ENCODE measurements around the gene MALRD1.

DNA sequence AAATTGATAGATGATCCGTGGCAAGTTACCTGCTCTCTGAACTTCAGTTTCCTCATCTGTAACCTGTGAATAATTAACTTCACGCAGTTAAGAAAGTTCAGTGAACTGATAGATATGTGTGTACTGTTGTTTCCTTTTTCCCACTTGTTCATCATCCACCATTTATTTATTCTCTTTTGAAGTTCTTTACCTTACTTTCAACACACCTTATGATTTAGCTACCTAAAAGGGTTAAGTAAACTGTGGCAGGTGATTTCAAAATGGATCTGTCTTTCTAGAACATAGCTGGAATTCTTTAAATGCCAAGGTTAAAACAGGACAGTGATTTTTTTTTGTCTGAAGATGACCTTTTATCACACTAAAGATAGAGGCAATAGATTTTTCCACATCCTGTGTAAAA is 27.4 kb upstream of the MALRD1 start:
- TF ChIP-seq CTCF (IDR thresholded peaks at IDR 0.05) = no peak
- no peak for TF ChIP-seq POLR2AphosphoS5 (IDR thresholded peaks at IDR 0.05; ENCODE audit: low read depth, low read length)
- no peak for TF ChIP-seq SIN3A (IDR thresholded peaks at IDR 0.05; ENCODE audit: borderline replicate concordance, insufficient read depth, low read depth, low read length)
- TF ChIP-seq TCF7L2 (IDR thresholded peaks at IDR 0.05; ENCODE audit: low read depth, low read length) = no peak
- TF ChIP-seq, protein P1, sequence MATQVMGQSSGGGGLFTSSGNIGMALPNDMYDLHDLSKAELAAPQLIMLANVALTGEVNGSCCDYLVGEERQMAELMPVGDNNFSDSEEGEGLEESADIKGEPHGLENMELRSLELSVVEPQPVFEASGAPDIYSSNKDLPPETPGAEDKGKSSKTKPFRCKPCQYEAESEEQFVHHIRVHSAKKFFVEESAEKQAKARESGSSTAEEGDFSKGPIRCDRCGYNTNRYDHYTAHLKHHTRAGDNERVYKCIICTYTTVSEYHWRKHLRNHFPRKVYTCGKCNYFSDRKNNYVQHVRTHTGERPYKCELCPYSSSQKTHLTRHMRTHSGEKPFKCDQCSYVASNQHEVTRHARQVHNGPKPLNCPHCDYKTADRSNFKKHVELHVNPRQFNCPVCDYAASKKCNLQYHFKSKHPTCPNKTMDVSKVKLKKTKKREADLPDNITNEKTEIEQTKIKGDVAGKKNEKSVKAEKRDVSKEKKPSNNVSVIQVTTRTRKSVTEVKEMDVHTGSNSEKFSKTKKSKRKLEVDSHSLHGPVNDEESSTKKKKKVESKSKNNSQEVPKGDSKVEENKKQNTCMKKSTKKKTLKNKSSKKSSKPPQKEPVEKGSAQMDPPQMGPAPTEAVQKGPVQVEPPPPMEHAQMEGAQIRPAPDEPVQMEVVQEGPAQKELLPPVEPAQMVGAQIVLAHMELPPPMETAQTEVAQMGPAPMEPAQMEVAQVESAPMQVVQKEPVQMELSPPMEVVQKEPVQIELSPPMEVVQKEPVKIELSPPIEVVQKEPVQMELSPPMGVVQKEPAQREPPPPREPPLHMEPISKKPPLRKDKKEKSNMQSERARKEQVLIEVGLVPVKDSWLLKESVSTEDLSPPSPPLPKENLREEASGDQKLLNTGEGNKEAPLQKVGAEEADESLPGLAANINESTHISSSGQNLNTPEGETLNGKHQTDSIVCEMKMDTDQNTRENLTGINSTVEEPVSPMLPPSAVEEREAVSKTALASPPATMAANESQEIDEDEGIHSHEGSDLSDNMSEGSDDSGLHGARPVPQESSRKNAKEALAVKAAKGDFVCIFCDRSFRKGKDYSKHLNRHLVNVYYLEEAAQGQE (IDR thresholded peaks at IDR 0.05; ENCODE audit: insufficient read depth in 1 of 2, low read depth in 2 of 2, low read length in 1 of 2) = no peak

All from Panc1 (cell line).